Measurements from ENCODE around the gene RNF13.
A peak's percentile ranks its signal among the peaks of the same experiment; 100 is the strongest.

Gene RNF13

DNA sequence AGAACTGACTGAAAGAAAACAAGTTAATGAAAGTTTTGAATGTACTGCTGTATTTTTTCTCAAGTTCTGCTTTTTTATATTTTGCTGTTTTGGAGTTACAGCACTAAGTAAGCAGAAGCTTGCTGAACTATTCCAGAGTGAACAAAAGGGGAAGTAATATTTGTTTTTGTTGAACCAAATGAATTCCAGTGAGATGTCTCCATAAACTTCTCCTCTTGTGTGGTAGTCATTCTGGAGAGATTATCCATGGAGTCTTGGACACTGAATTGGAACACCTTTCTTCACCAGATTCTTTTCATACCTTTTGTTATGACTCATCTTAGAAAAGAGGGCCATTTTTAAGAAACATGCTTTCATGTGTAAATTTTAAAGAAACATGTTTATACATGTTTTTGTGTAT is 29.4 kb upstream of the RNF13 start:
- peaks cover 4% of the 10 kb centered on the region for H3K27me3 Mint-ChIP-seq
- DNase-seq, result no peak
- CTCF ChIA-PET, result no interaction called here
- H3K4me3 Mint-ChIP-seq, result no peak overlapping the region
- no peaks in the 10 kb centered on the region for H3K9me3 Mint-ChIP-seq
- no peaks in the 10 kb centered on the region for H3K4me1 Mint-ChIP-seq
- H3K36me3 Mint-ChIP-seq, result no peaks in the 10 kb centered on the region
- H3K27ac Mint-ChIP-seq, result no peak overlapping the region

DNA sequence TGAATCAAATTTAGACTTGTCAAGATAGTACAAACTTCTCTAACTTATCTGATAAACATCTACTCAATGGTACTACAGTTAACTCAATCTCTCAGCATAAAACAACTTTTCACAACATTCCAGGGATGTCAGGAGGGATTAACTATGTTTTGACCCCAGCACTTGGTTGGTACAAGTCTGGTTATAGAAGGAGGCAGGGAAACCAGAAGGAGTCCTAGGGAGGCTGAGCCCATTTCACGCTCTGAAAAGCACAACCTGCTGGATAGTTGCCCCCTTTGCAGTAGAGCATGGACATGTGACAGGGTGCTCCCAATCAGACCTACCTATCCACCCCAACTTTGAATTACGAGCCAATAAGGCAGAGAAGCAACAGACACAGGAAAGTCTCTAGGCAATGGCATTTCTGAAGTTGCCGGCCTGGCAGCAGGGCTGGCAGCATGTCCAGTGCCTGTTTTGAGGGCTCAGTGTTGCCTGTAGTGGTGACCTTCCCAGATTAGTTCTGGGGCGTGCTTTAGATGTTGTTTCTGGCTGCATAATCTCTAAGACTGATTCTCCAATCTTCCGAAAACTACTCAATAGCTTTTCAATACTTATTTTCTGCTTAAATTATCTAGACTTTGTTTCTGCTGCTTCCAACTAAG is 28.8 kb upstream of the RNF13 start:
- Mint-ChIP-seq H3K4me3 (no peak overlapping the region), H3K27me3 (peaks cover 4% of the 10 kb centered on the region), H3K36me3 (no peaks in the 10 kb centered on the region), H3K27ac (no peak overlapping the region), H3K4me1 (no peaks in the 10 kb centered on the region), H3K9me3 (no peaks in the 10 kb centered on the region)
- DNase-seq, result no peak
- CTCF ChIA-PET, result no interaction called here

DNA sequence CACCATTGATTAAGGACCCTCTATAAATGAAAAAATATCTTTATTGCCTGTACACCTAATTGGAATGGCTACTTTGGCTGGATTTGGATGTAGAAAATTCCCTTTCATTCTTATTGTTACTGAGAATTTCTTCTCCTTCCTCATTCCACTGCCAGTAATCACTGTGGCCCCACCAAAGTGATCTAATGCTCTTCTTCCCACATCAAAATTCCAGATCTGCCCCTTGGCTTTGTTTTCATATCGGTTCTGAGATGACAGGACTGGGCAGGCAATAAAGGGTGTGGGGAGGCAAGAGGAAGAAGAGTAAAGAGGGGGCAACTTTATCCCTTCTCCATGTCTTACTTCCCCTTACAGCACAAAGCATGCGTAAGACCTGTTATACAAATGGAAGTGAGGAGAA is 22.7 kb upstream of the RNF13 start:
- no peaks in the 10 kb centered on the region for H3K4me1 Mint-ChIP-seq
- H3K36me3 Mint-ChIP-seq, result no peaks in the 10 kb centered on the region
- H3K27me3 Mint-ChIP-seq, result peaks cover 7% of the 10 kb centered on the region
- no peaks in the 10 kb centered on the region for H3K9me3 Mint-ChIP-seq
- no peak overlapping the region for H3K4me3 Mint-ChIP-seq
- no peak overlapping the region for H3K27ac Mint-ChIP-seq
- DNase-seq, result no peak
- CTCF ChIA-PET, result no interaction called here

DNA sequence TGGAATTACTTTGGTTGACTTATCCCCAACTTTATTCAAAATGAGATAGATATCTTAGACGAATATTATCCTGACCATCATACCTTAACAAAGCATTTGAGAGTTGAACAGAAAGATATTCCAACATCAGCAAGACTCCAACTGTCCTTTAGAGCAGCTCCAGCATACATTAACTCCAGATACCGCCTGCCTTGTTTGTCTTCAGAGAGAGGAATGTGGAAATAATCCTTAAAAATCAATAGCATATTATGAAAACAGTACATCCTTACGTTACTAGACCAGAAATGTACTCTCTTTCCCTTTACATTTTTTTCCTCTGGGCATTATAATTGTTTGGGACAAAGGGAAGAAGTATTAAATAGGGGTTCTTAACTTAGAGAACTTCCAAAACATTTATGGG is 22.3 kb upstream of the RNF13 start:
- no peaks in the 10 kb centered on the region for H3K36me3 Mint-ChIP-seq
- H3K9me3 Mint-ChIP-seq, result no peaks in the 10 kb centered on the region
- DNase-seq, result no peak
- peaks cover 8% of the 10 kb centered on the region for H3K27me3 Mint-ChIP-seq
- H3K4me1 Mint-ChIP-seq, result no peaks in the 10 kb centered on the region
- no peak overlapping the region for H3K27ac Mint-ChIP-seq
- H3K4me3 Mint-ChIP-seq, result no peak overlapping the region
- CTCF ChIA-PET, result no interaction called here

DNA sequence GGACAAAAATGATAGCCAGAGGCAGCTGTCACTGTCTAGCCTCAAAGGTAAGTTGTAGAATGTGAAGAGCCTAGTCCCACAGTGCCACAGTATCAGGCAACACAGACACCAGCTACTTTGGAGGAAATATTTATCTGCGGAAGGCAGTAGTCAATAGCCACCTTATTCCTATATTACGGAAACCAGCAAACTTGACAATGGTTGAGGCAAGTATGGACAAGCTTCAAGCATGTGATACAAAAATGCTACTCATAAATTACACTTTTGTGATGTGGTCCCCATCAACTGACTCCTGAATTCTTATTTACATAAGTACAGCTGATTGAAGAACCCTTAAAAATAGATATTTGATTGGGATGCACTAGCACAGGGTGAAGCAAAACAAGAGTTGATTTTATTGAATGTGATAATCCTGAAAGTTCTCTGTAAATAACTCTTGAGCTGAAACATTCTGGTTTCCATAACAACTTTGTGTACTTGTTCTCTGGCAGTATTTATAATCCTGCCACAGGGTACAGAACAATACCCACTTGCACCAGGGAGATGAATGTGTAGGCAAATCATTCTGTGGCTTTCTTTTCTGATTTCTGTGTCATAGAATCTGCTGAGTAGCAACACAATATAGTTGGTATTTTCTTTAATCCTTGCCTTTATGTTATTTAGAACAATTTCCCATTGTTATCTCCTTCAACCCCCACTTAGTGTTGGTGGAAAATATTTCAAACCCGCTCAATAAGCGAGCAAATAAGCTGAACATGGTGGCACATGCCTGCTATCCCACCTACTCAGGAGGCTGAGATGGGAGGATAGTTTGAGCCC is 20.4 kb upstream of the RNF13 start, which contains the start of gene ANKUB1:
ANKUB1 (minus strand) TSS at position 103 of the 819 bp plus-strand sequence. CDS start 188 bp downstream, outside the sequence.
- no peak within 1 kb of the TSS for H3K4me3 Mint-ChIP-seq
- no peaks in the 10 kb centered on the region for H3K4me1 Mint-ChIP-seq
- no peaks in the 10 kb centered on the region for H3K9me3 Mint-ChIP-seq
- no peaks in the 10 kb centered on the region for H3K36me3 Mint-ChIP-seq
- no peak for DNase-seq
- CTCF ChIA-PET, result interaction anchor here (1.3 kb wide), 1 partner anchor 16 kb away, joined by 3 read pairs; no protein-coding TSS in a partner anchor
- H3K27ac Mint-ChIP-seq, result no peak within 1 kb of the TSS
- H3K27me3 Mint-ChIP-seq, result peaks cover 16% of the 10 kb centered on the region

DNA sequence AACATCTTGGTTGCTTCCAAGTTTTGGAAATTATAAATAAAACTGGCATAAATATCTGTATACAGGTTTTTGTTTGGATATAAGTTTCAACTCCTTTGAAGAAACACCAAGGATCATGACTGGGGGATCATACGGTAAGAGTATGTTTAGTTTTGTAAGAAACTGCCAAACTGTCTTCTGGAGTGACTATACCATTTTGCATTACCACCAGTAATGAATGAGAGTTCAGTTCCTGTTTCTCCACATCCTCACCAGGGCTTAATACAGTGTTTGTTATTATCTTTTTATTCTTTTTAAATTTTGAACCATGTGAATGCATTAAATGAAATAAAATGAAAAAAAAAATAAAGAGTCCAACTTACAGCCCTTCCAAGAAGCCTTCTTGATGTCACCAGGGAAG is 17.0 kb upstream of the RNF13 start:
- no peak for DNase-seq
- no peaks in the 10 kb centered on the region for H3K36me3 Mint-ChIP-seq
- H3K9me3 Mint-ChIP-seq, result no peaks in the 10 kb centered on the region
- peaks cover 9% of the 10 kb centered on the region for H3K27me3 Mint-ChIP-seq
- no peak overlapping the region for H3K4me3 Mint-ChIP-seq
- CTCF ChIA-PET, result interaction anchor here (1.2 kb wide), 1 partner anchor 12 kb away, joined by 4 read pairs; no protein-coding TSS in a partner anchor
- H3K4me1 Mint-ChIP-seq, result no peaks in the 10 kb centered on the region
- no peak overlapping the region for H3K27ac Mint-ChIP-seq

DNA sequence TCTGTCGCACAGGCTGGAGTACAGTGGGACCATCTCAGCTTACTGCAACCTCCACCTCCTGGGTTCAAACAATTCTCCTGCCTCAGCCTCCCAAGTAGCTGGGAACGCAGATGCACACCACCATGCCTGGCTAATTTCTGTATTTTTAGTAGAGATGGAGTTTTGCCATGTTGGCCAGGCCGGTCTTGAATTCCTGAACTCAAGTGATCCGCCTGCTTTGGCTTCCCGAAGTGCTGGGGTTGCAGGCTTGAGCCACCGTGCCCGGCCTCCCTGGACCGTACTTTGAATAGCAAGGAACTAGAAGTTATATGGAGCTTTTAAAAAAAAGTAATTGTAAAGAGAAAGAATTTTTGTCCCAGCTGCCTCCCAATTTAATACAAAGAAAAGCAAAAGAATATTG is 12.3 kb upstream of the RNF13 start:
- CTCF ChIA-PET, result interaction anchor here (1.0 kb wide), 1 partner anchor 83 kb away, joined by 3 read pairs; no protein-coding TSS in a partner anchor
- H3K9me3 Mint-ChIP-seq, result no peaks in the 10 kb centered on the region

DNA sequence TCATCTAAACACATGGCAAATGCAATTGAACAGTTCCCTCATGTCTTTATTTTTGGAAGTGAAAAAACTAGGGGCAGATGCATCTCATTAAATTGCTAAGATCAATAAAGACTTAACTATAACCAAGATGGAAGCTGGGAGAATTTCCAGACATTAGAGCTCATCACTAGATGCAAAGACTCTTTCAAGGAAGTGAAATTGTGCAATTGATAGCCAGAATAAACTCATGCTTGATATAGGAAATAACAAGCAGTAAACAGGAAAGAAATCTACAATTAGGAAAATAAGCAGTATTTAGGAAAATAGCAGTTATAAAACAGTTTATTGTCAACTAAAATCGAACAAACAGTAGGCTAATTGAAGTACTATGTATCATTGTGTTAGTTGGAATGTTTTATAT is 11.8 kb upstream of the RNF13 start:
- no peaks in the 10 kb centered on the region for H3K9me3 Mint-ChIP-seq
- no peaks in the 10 kb centered on the region for H3K36me3 Mint-ChIP-seq
- H3K27ac Mint-ChIP-seq, result no peak overlapping the region
- CTCF ChIA-PET, result interaction anchor here (1.0 kb wide), 1 partner anchor 83 kb away, joined by 3 read pairs; no protein-coding TSS in a partner anchor
- H3K27me3 Mint-ChIP-seq, result peaks cover 9% of the 10 kb centered on the region
- H3K4me3 Mint-ChIP-seq, result no peak overlapping the region
- H3K4me1 Mint-ChIP-seq, result no peaks in the 10 kb centered on the region
- no peak for DNase-seq

More for the DNA sequence above, 12.3 kb upstream of the RNF13 start:
- Mint-ChIP-seq H3K27ac (no peak overlapping the region), H3K4me3 (no peak overlapping the region), H3K4me1 (no peaks in the 10 kb centered on the region), H3K27me3 (peaks cover 12% of the 10 kb centered on the region), H3K36me3 (no peaks in the 10 kb centered on the region)
- no peak for DNase-seq

DNA sequence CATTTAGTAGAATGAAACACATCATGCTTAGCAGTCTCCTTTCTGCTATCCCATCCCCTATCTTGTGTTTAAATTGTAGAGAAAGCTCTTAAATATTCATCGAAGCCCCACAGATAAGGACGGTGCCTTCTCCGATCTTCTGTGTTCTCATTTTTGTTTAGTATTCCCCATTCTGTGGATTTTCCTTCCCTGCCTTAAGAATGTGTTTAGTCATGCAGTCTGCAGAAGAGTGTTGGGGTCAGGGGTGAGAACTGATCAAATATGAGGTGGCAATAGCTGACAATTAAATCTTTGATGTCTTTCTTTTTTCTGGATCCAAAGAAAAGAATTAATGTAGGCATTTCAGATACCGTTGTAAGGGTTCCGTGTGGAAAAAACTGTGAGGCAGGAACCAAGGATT is 11.4 kb upstream of the RNF13 start:
- no peak overlapping the region for H3K4me3 Mint-ChIP-seq
- no peaks in the 10 kb centered on the region for H3K4me1 Mint-ChIP-seq
- no peaks in the 10 kb centered on the region for H3K9me3 Mint-ChIP-seq
- H3K27ac Mint-ChIP-seq, result no peak overlapping the region
- no peak for DNase-seq
- CTCF ChIA-PET, result no interaction called here
- H3K27me3 Mint-ChIP-seq, result peaks cover 11% of the 10 kb centered on the region
- no peaks in the 10 kb centered on the region for H3K36me3 Mint-ChIP-seq

DNA sequence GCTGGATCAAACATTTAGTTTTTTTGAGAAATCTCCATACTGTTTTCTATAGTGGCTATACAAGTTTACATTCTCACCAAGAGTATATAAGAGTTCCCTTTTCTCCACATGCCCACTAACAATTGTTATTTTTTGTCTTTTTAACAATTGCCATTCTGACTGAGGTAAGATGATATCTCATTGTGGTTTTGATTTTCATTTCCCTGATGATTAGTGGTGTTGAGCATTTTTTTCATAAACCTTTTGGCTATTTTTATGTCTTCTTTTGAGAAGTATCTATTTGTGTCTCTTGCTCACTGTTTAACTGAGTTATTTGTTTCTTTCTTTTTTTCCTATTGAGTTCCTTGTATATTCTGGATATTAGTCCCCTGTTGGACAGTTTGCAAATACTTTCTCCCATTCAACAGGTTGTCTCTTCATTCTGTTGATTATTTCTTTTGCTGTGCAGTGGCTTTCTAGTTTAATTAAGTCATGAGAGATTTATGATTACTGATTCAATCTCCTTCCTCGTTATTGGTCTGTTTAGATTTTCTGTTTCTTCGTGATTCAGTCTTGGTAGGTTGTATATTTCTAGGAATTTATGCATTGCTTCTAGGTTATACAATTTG is 6.7 kb upstream of the RNF13 start:
- CTCF ChIA-PET, result no interaction called here

DNA sequence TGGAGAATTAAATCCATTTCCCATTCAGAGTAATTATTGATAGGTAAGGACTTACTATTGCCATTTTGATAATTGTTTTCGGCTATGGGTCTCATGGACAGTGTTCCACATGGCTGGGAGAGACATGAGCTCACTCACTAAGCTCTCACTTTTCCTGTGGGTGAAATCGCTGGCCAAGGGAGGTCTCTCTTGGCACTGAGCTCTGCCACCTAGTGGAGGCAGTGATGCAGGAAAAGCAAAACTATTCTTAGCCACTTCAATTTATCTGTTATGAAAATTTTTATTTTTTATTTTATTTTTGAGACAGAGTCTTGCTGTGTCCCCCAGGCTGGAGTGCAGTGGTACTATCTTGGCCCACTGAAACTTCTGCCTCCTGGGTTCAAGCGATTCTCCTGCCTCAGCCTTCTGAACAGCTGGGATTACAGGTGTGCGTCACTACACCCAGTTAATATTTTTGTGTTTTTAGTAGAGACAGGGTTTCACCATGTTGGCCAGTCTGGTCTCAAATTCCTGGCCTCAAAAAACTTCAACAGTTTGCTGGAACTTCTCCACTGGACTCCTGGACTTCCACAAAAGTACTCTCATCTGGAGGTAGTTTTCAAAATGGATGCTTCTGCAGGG is 4.7 kb upstream of the RNF13 start:
- CTCF ChIA-PET, result interaction anchor here (0.5 to 2.7 kb wide), 32 partner anchors 8 to 610 kb away, joined by 3 to 21 read pairs (median 4); partner anchors contain the start of gene ANKUB1
- no peak overlapping the region for H3K27ac Mint-ChIP-seq
- peaks cover 12% of the 10 kb centered on the region for H3K4me1 Mint-ChIP-seq
- H3K9me3 Mint-ChIP-seq, result no peaks in the 10 kb centered on the region
- no peak overlapping the region for H3K4me3 Mint-ChIP-seq
- H3K27me3 Mint-ChIP-seq, result peaks cover 24% of the 10 kb centered on the region
- DNase-seq, result peak; percentile 59
- H3K36me3 Mint-ChIP-seq, result peaks cover 2% of the 10 kb centered on the region

More for the DNA sequence above, 6.7 kb upstream of the RNF13 start:
- H3K27ac Mint-ChIP-seq, result no peak overlapping the region
- peaks cover 19% of the 10 kb centered on the region for H3K27me3 Mint-ChIP-seq
- no peaks in the 10 kb centered on the region for H3K36me3 Mint-ChIP-seq
- H3K4me3 Mint-ChIP-seq, result no peak overlapping the region
- no peak for DNase-seq
- H3K9me3 Mint-ChIP-seq, result no peaks in the 10 kb centered on the region
- peaks cover 4% of the 10 kb centered on the region for H3K4me1 Mint-ChIP-seq

DNA sequence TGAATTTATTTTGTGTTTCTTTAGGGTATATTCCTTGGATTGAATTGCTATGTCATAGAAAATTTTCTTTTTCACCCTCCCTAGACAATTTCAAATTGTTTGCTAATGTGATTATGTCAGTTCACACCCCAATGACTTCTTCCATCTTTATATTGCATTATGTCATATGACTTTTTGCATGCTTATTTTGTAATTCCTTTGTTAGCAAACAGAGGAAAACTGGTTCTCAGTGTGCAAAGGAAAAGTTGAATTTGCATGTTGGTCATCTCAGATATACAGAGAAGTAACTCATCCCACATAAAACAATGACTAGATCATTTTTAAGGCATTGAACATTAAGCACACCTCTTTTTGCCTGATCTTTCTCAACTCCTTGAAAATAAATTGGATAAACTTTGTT is 3.3 kb upstream of the RNF13 start:
- Mint-ChIP-seq H3K4me3 (no peak overlapping the region), H3K4me1 (peaks cover 20% of the 10 kb centered on the region), H3K9me3 (no peaks in the 10 kb centered on the region), H3K36me3 (peaks cover 7% of the 10 kb centered on the region), H3K27ac (no peak overlapping the region), H3K27me3 (peaks cover 21% of the 10 kb centered on the region)
- DNase-seq, result no peak
- CTCF ChIA-PET, result interaction anchor here (2.7 kb wide), 1 partner anchor 38 kb away, joined by 21 read pairs; no protein-coding TSS in a partner anchor

DNA sequence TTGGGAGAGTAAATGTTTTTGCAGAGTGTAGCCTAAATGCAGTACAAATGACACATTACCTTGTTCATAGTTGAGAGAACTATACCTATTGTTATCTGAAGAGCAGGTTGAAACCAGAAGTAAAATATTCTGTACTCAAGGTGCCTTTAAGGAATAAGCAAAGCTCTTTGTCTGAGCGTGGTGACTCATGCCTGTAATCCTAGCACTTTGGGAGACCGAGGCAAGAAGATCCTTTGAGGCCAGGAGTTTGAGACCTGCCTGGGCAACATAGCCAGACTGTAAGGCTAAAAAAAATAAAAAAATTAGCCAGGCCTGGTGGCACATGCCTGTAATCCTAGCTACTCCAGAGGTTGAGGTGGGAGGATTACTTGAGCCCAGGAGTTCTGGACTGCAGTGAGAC is 2.2 kb upstream of the RNF13 start:
- Mint-ChIP-seq H3K27ac (no peak overlapping the region), H3K36me3 (peaks cover 12% of the 10 kb centered on the region), H3K4me1 (peaks cover 31% of the 10 kb centered on the region), H3K27me3 (peaks cover 21% of the 10 kb centered on the region), H3K4me3 (no peak overlapping the region), H3K9me3 (no peaks in the 10 kb centered on the region)
- CTCF ChIA-PET, result interaction anchor here (1.3 kb wide), 1 partner anchor 40 kb away, joined by 5 read pairs; no protein-coding TSS in a partner anchor
- DNase-seq, result no peak

DNA sequence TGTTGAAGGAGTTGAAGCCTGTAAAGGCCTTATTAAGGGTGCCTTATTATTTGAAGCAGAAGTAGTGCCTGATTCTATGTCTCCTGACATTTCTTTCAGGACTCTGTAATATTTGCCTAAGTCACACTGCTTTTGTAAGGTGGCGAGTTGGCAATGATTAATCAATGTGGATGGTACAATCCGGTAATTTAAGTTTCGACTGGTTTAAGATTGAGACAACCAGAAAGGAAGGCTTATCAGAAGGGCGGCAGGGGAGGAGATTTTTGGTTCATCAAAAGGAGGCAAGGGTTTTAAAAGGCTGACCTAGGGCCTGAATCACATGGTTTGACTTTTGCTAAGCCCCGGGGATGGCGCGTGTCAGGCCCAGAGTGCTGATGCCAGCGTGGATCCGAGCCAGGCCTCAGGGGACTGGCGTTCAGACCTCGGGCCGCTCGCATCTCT is 830 bp upstream of the RNF13 start:
- CTCF ChIA-PET, result no interaction called here
- peaks cover 16% of the 10 kb centered on the region for H3K27me3 Mint-ChIP-seq
- peaks cover 44% of the 10 kb centered on the region for H3K4me1 Mint-ChIP-seq

More for the DNA sequence above, 830 bp upstream of the RNF13 start:
- Mint-ChIP-seq H3K36me3 (peaks cover 20% of the 10 kb centered on the region), H3K9me3 (no peaks in the 10 kb centered on the region), H3K4me3 (peak overlapping the region; percentile 96), H3K27ac (peak overlapping the region; percentile 99)
- no peak for DNase-seq
